Lower lobe of right lung (tissue), 2 donors: Measurements from ENCODE around the gene TIMM44. TPM values are rescaled to one million over a fixed set of nuclear protein-coding genes. Genes with fewer than 3 reads are reported as not detected.
"Not testable (repeated sequence)": the region's sequence is repeated elsewhere in the genome, so short reads cannot be mapped to it uniquely, and the experiment has no call there.

ENCODE experiments used
- ATAC-seq, 2 donors: fragments of 200-7000 bp; cut with Tn5 transposase; one replicate each; pipeline ENCODE4 v1.9.1; 2020 to 2022; ENCODE audit warnings: mild to moderate bottlenecking in 2 of 2, moderate library complexity in 2 of 2
- DNase-seq: peaks from one replicate; pipeline ENCODE4 v3.0.0-alpha.2; 2020
- H3K27ac ChIP-seq: fragments of 200-600 bp; one replicate; pipeline ENCODE4 v1.8.0; 2022
- H3K27me3 ChIP-seq: fragments of 200-600 bp; one replicate; pipeline ENCODE4 v1.8.0; 2022; ENCODE audit warnings: low read depth
- H3K36me3 ChIP-seq: fragments of 200-600 bp; one replicate; pipeline ENCODE4 v1.8.0; 2022; ENCODE audit warnings: mild to moderate bottlenecking
- H3K4me1 ChIP-seq: fragments of 200-600 bp; one replicate; pipeline ENCODE4 v1.8.0; 2022
- H3K4me3 ChIP-seq: fragments of 200-600 bp; one replicate; pipeline ENCODE4 v1.8.0; 2022; ENCODE audit warnings: mild to moderate bottlenecking
- H3K9me3 ChIP-seq: fragments of 200-600 bp; one replicate; pipeline ENCODE4 v1.8.0; 2022
- intact Hi-C: fragments of 100-400 bp; cut with DNase I; formaldehyde crosslinking; loops from one replicate; pipeline ENCODE4 v1.11.0; 2022
- total RNA-seq: library from RNA; stranded (reverse); fragmentation: NEBNext Ultra II Directional; extraction: Animal tissue kit (Norgen Biotek cat#: 25700); gene quantifications from one replicate; pipeline ENCODE4 v1.2.1, GENCODE V29; 2021
- TF ChIP-seq, protein P1 (sequence below): fragments of 200-600 bp; IDR thresholded peaks from one replicate; pipeline ENCODE4 v1.8.0; 2022; ENCODE audit warnings: antibody characterized with exemption, mild to moderate bottlenecking
- donor health status: DM: no; HTN: yes; CAD: no; lungs with severe emphysema.

Gene TIMM44
- total RNA-seq, 1 donor from 2014 or later = 45.2 TPM

DNA sequence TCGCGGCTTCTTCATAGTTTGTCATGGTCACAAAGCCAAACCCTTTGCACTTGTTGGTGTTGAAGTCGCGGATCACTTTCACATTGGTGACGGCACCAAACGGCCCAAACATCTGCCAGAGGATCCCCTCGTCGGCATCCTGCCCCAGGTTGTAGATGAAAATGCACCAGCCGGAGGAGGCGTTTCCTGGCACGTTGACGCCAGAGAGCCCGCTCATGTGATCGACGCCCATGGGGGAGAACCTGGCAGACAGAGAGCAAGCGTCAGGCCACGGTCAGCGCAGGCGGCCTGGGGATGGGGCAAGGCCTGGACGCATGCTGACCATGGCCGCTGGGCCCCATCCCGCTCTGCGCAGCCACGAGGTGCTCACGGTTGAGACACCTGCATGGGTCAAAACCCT is 20.1 kb upstream of the TIMM44 start:
- peak in 1 of 2 donors; percentile 28 for ATAC-seq
- H3K4me1 ChIP-seq = no peaks in the 10 kb centered on the region
- intact Hi-C loops = no loop called here
- no peak overlapping the region for H3K27ac ChIP-seq
- DNase-seq = no peak
- no peaks in the 10 kb centered on the region for H3K27me3 ChIP-seq
- H3K9me3 ChIP-seq = no peaks in the 10 kb centered on the region
- peaks cover 88% of the 10 kb centered on the region for H3K36me3 ChIP-seq
- TF ChIP-seq, protein P1, sequence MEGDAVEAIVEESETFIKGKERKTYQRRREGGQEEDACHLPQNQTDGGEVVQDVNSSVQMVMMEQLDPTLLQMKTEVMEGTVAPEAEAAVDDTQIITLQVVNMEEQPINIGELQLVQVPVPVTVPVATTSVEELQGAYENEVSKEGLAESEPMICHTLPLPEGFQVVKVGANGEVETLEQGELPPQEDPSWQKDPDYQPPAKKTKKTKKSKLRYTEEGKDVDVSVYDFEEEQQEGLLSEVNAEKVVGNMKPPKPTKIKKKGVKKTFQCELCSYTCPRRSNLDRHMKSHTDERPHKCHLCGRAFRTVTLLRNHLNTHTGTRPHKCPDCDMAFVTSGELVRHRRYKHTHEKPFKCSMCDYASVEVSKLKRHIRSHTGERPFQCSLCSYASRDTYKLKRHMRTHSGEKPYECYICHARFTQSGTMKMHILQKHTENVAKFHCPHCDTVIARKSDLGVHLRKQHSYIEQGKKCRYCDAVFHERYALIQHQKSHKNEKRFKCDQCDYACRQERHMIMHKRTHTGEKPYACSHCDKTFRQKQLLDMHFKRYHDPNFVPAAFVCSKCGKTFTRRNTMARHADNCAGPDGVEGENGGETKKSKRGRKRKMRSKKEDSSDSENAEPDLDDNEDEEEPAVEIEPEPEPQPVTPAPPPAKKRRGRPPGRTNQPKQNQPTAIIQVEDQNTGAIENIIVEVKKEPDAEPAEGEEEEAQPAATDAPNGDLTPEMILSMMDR = no peak
- H3K4me3 ChIP-seq = no peak overlapping the region

DNA sequence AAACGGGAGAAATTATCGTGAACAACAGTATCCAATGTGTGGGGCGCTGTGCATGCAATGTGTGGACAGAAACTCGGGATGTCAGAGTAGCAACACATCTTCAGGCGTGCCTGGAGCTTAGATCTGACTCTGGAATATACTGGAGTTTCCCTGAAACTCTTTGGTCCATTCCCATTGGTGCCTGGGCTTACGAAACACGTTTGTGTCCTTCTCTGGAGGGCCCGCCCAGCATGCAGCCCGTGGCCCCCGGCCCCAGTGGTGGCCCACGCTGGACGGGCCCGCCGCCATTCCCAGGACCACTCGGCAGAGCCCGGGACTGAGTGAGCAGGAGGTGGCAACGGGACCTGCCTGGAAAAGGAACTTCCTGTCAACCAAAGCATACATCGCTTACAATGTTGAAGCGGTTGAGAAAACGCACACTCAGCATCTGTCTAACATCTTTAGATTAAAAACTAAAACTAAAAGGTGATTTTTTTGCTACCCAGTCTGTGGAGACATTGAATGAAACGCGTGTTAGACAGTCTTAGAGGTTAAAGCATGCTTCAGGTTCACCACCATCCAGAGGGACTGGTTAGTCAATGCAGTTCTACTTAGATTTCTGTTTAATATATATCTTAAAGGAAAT is 19.3 kb upstream of the TIMM44 start:
- ATAC-seq = no peak
- no peaks in the 10 kb centered on the region for H3K27me3 ChIP-seq
- H3K9me3 ChIP-seq = no peaks in the 10 kb centered on the region
- H3K4me1 ChIP-seq = no peaks in the 10 kb centered on the region
- H3K27ac ChIP-seq = no peak overlapping the region
- intact Hi-C loops = no loop called here
- H3K4me3 ChIP-seq = no peak overlapping the region
- no peak for DNase-seq
- H3K36me3 ChIP-seq = peaks cover 86% of the 10 kb centered on the region
- TF ChIP-seq, protein P1 = no peak

DNA sequence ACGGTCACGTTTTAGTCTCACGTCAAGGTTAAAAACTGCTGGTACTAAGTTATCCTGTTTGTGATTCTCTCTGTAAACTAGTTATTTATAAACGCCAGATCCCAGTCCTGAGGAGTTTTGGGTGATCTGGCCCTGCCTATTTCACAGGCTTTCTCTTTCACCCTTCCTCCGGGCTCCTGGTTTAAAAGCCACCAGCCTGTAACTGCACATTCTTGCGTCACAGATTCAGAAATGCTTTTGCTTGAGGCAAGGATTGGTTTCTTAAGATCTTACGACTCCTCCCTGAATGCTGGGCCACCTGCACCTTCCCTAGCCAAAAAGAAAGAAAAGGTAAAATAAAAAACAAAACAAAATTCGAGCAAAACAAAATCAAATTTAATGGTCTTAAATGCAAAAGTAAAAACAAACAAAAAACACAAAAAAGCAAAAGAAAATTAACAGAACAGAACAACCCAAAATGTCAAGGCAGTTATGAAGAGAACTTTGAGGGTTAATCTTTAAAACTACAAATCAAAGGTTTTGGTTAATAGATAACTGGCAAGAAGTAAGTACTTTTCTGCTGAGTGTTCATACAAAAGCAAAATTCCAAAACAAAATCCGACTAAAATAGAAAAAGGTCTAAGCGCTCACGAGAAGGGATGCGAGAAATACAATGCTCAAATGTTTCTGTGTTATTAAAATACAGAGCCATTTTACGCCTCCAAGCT is 18.6 kb upstream of the TIMM44 start:
- Histone ChIP-seq H3K4me3 (no peak overlapping the region), H3K27ac (no peak overlapping the region), H3K36me3 (peaks cover 83% of the 10 kb centered on the region), H3K4me1 (no peaks in the 10 kb centered on the region), H3K27me3 (no peaks in the 10 kb centered on the region), H3K9me3 (no peaks in the 10 kb centered on the region)
- no peak for DNase-seq
- TF ChIP-seq, protein P1 = no peak
- intact Hi-C loops = no loop called here
- ATAC-seq = no peak

DNA sequence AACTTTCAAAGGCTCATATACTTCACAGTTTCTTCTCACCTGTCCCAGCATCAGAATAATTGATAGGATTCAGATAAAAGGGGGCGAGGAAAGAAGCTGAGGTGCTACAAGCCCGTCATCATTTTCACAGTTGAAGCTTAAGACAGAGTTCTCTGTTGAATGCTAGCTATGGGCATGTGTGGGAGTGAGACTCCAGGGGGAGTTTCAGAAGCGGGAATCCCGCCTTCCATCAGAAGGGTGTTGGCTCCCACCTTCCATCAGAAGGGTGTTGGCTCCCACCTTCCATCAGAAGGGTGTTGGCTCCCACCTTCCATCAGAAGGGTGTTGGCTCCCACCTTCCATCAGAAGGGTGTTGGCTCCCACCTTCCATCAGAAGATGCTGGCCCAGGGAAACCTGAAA is 17.6 kb upstream of the TIMM44 start:
- H3K36me3 ChIP-seq = peaks cover 74% of the 10 kb centered on the region

DNA sequence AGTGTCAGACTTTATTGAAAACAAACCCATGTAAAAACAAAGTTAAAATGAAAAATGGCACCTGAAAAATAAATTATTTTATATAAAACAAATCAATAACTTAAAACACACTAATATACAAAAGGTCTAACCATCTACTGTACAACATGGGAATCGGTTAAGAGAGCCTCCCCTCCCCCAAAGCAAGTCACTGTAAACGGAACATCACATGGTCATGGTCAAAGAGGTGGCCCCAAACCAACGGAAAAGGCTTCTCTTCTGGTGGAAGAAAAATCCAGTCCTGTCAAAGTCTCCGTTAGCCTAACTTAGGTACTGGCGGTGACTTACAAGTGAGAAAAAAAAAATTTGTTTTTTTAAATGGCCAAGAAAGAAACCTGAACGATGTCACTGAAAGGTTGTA is 15.7 kb upstream of the TIMM44 start:
- TF ChIP-seq, protein P1 = no peak
- Histone ChIP-seq H3K4me3 (no peak overlapping the region), H3K9me3 (no peaks in the 10 kb centered on the region), H3K4me1 (no peaks in the 10 kb centered on the region), H3K27ac (no peak overlapping the region), H3K27me3 (no peaks in the 10 kb centered on the region), H3K36me3 (peaks cover 55% of the 10 kb centered on the region)
- intact Hi-C loops = no loop called here
- DNase-seq = no peak
- no peak for ATAC-seq

More for the DNA sequence above, 17.6 kb upstream of the TIMM44 start:
- H3K4me1 ChIP-seq, DNase-seq, H3K27ac ChIP-seq, H3K9me3 ChIP-seq, ATAC-seq, H3K4me3 ChIP-seq, H3K27me3 ChIP-seq, intact Hi-C loops: not testable (repeated sequence)

DNA sequence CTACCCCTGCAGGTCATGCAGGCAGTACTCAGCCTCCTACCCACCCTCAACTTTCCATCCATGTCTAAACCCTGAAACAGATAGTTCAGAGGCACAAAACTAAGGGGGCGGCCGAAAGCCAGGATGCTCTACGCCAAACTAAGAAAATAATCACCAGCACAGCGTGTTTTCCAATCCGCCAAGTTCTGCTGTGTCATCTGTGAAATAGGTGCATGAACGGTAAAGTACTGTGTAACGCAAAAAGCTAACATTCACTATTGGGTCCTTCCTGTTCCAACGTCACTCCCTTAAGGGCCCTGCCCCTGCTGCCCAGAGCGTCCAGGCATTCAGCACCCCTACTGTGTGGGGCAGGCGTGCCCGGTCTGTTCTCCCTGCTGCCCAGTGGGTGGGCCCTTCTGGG is 12.2 kb upstream of the TIMM44 start:
- TF ChIP-seq, protein P1 = no peak
- H3K27me3 ChIP-seq = no peaks in the 10 kb centered on the region
- H3K4me3 ChIP-seq = no peak overlapping the region
- intact Hi-C loops = no loop called here
- no peak for DNase-seq
- H3K27ac ChIP-seq = no peak overlapping the region
- no peak for ATAC-seq
- peaks cover 12% of the 10 kb centered on the region for H3K4me1 ChIP-seq
- H3K9me3 ChIP-seq = no peaks in the 10 kb centered on the region
- peaks cover 20% of the 10 kb centered on the region for H3K36me3 ChIP-seq
